Neural cell (in vitro differentiated cells): Measurements from ENCODE around the gene IFNGR2. TPM values are rescaled to one million over a fixed set of nuclear protein-coding genes. Genes with fewer than 3 reads are reported as not detected.
A peak's percentile ranks its signal among the peaks of the same experiment; 100 is the strongest.

Experiments
- H2AFZ ChIP-seq: fragments of 200-600, 300-800 bp; sonication (generic), shearing (Covaris generic); 2 replicates; pipeline ENCODE4 v1.6.0; 2014; ENCODE audit warnings: low read depth, mild to moderate bottlenecking, antibody characterized with exemption, low read length, moderate library complexity
- H3F3A ChIP-seq: fragments of 200-600 bp; shearing (Covaris generic); 2 replicates; pipeline ENCODE4 v1.6.1; 2016; ENCODE audit warnings: mild to moderate bottlenecking, moderate library complexity, mixed read lengths, antibody characterized with exemption, low read length; ENCODE audit not compliant: insufficient read depth, poor library complexity, severe bottlenecking
- H3K27ac ChIP-seq: fragments of 200-600, 300-800 bp; sonication (generic), shearing (Covaris generic); 2 replicates; pipeline ENCODE4 v1.5.1; 2014; ENCODE audit warnings: mild to moderate bottlenecking, low read length, moderate library complexity
- H3K27me3 ChIP-seq: fragments of 300-800, 200-600 bp; sonication (generic), shearing (Covaris generic); 2 replicates; pipeline ENCODE4 v1.6.0; 2014; ENCODE audit warnings: mild to moderate bottlenecking, low read depth, low read length, moderate library complexity; ENCODE audit not compliant: insufficient read depth
- H3K36me3 ChIP-seq: fragments of 300-800, 200-600 bp; sonication (generic), shearing (Covaris generic); 2 replicates; pipeline ENCODE4 v1.5.1; 2014; ENCODE audit warnings: mild to moderate bottlenecking, antibody characterized with exemption, low read length, moderate library complexity; ENCODE audit not compliant: insufficient read depth
- H3K4me2 ChIP-seq: fragments of 300-800, 200-600 bp; sonication (generic), shearing (Covaris generic); 2 replicates; pipeline ENCODE4 v1.6.0; 2014; ENCODE audit warnings: mild to moderate bottlenecking, low read length
- H3K4me3 ChIP-seq: fragments of 300-800, 200-600 bp; sonication (generic), shearing (Covaris generic); 2 replicates; pipeline ENCODE4 v1.5.1; 2014; ENCODE audit warnings: mild to moderate bottlenecking, low read length, moderate library complexity
- H3K79me2 ChIP-seq: fragments of 200-600 bp; shearing (Covaris generic); replicated peaks from 2 replicates; pipeline ENCODE4 v1.6.0; 2014; ENCODE audit warnings: mild to moderate bottlenecking, low read length, moderate library complexity; ENCODE audit not compliant: insufficient read depth
- H3K9ac ChIP-seq: fragments of 300-800, 200-600 bp; sonication (generic), shearing (Covaris generic); 2 replicates; pipeline ENCODE4 v1.6.1; 2016; ENCODE audit warnings: mild to moderate bottlenecking, low read length, mixed read lengths
- H3K9me2 ChIP-seq: fragments of 200-600 bp; shearing (Covaris generic); 2 replicates; pipeline ENCODE4 v1.6.1; 2016; ENCODE audit warnings: mild to moderate bottlenecking, low read length, mixed read lengths; ENCODE audit not compliant: insufficient read depth
- H3K9me3 ChIP-seq: fragments of 200-600, 300-800 bp; sonication (generic), shearing (Covaris generic); 2 replicates; pipeline ENCODE4 v1.6.1; 2016; ENCODE audit warnings: mild to moderate bottlenecking, mixed run types, low read length, moderate library complexity, mixed read lengths
- H4K20me1 ChIP-seq: fragments of 200-600 bp; shearing (Covaris generic); 2 replicates; pipeline ENCODE4 v1.6.1; 2016; ENCODE audit warnings: mild to moderate bottlenecking, mixed run types; ENCODE audit not compliant: insufficient read depth
- CTCF ChIP-seq: fragments of 450-650 bp; IDR thresholded peaks from 2 replicates; pipeline ENCODE4 v1.5.1; 2014; ENCODE audit warnings: antibody characterized with exemption, mild to moderate bottlenecking, moderate library complexity; ENCODE audit not compliant: poor library complexity, severe bottlenecking
- EP300 ChIP-seq: fragments of 450-650 bp; conservative IDR thresholded peaks from 2 replicates; pipeline ENCODE4 v1.6.1; 2014; ENCODE audit warnings: antibody characterized with exemption, mild to moderate bottlenecking, moderate library complexity; ENCODE audit not compliant: poor library complexity, severe bottlenecking
- EZH2 ChIP-seq: fragments of 200-600, 300-800 bp; shearing (Covaris generic), sonication (generic); IDR thresholded peaks from 2 replicates; pipeline ENCODE4 v1.6.1; 2014; ENCODE audit warnings: antibody characterized with exemption, low read length, borderline replicate concordance, mild to moderate bottlenecking; ENCODE audit not compliant: insufficient read depth, poor library complexity, severe bottlenecking
- MXI1 ChIP-seq: fragments of 450-650 bp; conservative IDR thresholded peaks from 2 replicates; pipeline ENCODE4 v1.6.1; 2014; ENCODE audit warnings: antibody characterized with exemption, mild to moderate bottlenecking; ENCODE audit not compliant: poor library complexity, severe bottlenecking
- POLR2AphosphoS5 ChIP-seq: IDR thresholded peaks from 2 replicates; pipeline ENCODE4 v1.6.1; 2012
- RAD21 ChIP-seq: fragments of 450-650 bp; conservative IDR thresholded peaks from 2 replicates; pipeline ENCODE4 v1.6.1; 2014; ENCODE audit warnings: antibody characterized with exemption, mild to moderate bottlenecking, moderate library complexity
- REST ChIP-seq: IDR thresholded peaks from 2 replicates; pipeline ENCODE4 v1.6.1; 2012; ENCODE audit warnings: borderline replicate concordance
- SMC3 ChIP-seq: fragments of 450-650 bp; conservative IDR thresholded peaks from 2 replicates; pipeline ENCODE4 v1.6.1; 2014; ENCODE audit warnings: antibody characterized with exemption, mild to moderate bottlenecking, moderate library complexity; ENCODE audit not compliant: poor library complexity
- TAF1 ChIP-seq: IDR thresholded peaks from 2 replicates; pipeline ENCODE4 v1.6.1; 2012; ENCODE audit warnings: low read depth
- polyA plus RNA-seq: library from polyadenylated mRNA; depleted of rRNA; stranded (reverse); fragments of >200 nt; gene quantifications from 2 replicates; pipeline ENCODE4 v1.2.3, GENCODE V29; 2014

IFNGR2 gene
- polyA plus RNA-seq, 1 donor from 2014 or later, result 57.2 TPM

GRCh38 chr21:33479679-33480480, 76.7 kb downstream of the IFNGR2 start, which contains the start of gene TMEM50B:
TMEM50B (minus strand) TSS chr21:33479974; CDS start chr21:33468885, 11,089 bp downstream.
- H3F3A ChIP-seq, result no peaks in the 10 kb centered on the region
- peak within 1 kb of the TSS; percentile 68 for H3K27ac ChIP-seq
- H2AFZ ChIP-seq, result peak within 1 kb of the TSS; percentile 80
- no peaks in the 10 kb centered on the region for H3K9me3 ChIP-seq
- no peaks in the 10 kb centered on the region for H3K27me3 ChIP-seq
- H4K20me1 ChIP-seq, result no peaks in the 10 kb centered on the region
- H3K9me2 ChIP-seq, result no peaks in the 10 kb centered on the region
- H3K79me2 ChIP-seq, result peaks cover 10% of the 10 kb centered on the region
- peak within 1 kb of the TSS; percentile 71 for H3K9ac ChIP-seq
- H3K4me3 ChIP-seq, result peak within 1 kb of the TSS; percentile 94
- H3K4me2 ChIP-seq, result peak within 1 kb of the TSS; percentile 95
- TF ChIP-seq EP300 (no peak), EZH2 (no peak), POLR2AphosphoS5 (peak; percentile 77), CTCF (peak; percentile 62), SMC3 (peak; percentile 46), MXI1 (peak; percentile 78), RAD21 (peak; percentile 40), TAF1 (peak; percentile 76), REST (peak; percentile 37)
- no peaks in the 10 kb centered on the region for H3K36me3 ChIP-seq

- no peaks in the 10 kb centered on the region for H3K36me3 ChIP-seq
- H3F3A ChIP-seq, result no peaks in the 10 kb centered on the region
- H3K27me3 ChIP-seq, result no peaks in the 10 kb centered on the region
- H3K4me2 ChIP-seq, result peak overlapping the region; percentile 65
- peak overlapping the region; percentile 80 for H2AFZ ChIP-seq
- H3K27ac ChIP-seq, result peak overlapping the region; percentile 65
- no peaks in the 10 kb centered on the region for H4K20me1 ChIP-seq
- H3K79me2 ChIP-seq, result peaks cover 6% of the 10 kb centered on the region
- TF ChIP-seq POLR2AphosphoS5 (no peak), EZH2 (no peak), TAF1 (no peak), SMC3 (no peak), RAD21 (no peak), EP300 (no peak), MXI1 (no peak), CTCF (no peak), REST (no peak)
- H3K9me2 ChIP-seq, result no peaks in the 10 kb centered on the region
- no peaks in the 10 kb centered on the region for H3K9me3 ChIP-seq
- H3K9ac ChIP-seq, result peak overlapping the region; percentile 62
- peak overlapping the region; percentile 94 for H3K4me3 ChIP-seq
These were observed 77.4 kb downstream of the IFNGR2 start for GRCh38 chr21:33480481-33481103.
